Activated CD8-positive, alpha-beta memory T cell treated with anti-CD3 and anti-CD28 coated beads, Interleukin-2, amount 50 U/mL, for 1 hour (primary cell): ENCODE data around the gene RNF25.

ENCODE experiments used
- DNase-seq: peaks from one replicate; pipeline ENCODE4 v3.0.0-alpha.2; 2020; ENCODE audit errors: extremely low read depth

Gene RNF25

GRCh38 chr2:218680061-218680460 lies 8.3 kb upstream of the RNF25 start:
- DNase-seq = no peak

GRCh38 chr2:218679119-218679518 lies 7.3 kb upstream of the RNF25 start:
- DNase-seq = no peak

GRCh38 chr2:218671097-218671653 lies 627 bp downstream of the RNF25 start:
- DNase-seq = no peak

GRCh38 chr2:218664653-218665052 lies 7.1 kb downstream of the RNF25 start:
- no peak for DNase-seq

- no peak for DNase-seq
Observed at GRCh38 chr2:218663901-218664300, 7.9 kb downstream of the RNF25 start.

- DNase-seq = no peak
Observed at GRCh38 chr2:218662827-218663226, 9.0 kb downstream of the RNF25 start.

- no peak for DNase-seq
Observed at GRCh38 chr2:218662377-218662776, 9.4 kb downstream of the RNF25 start.

- no peak for DNase-seq
Observed at GRCh38 chr2:218659988-218660358, 11.8 kb downstream of the RNF25 start.

- peak; percentile 73 for DNase-seq
Observed at GRCh38 chr2:218659258-218659987, 12.4 kb downstream of the RNF25 start, which contains the start of the genes BCS1L and ZNF142. BCS1L (plus strand) TSS chr2:218659683; CDS start chr2:218660988, 1,305 bp downstream. ZNF142 (minus strand) TSS chr2:218659623; CDS start chr2:218656429, 3,194 bp downstream.

GRCh38 chr2:218658671-218659257 lies 13.0 kb downstream of the RNF25 start:
- DNase-seq = no peak

- DNase-seq = no peak
Observed at GRCh38 chr2:218655751-218656150, 16.1 kb downstream of the RNF25 start.

- no peak for DNase-seq
Observed at GRCh38 chr2:218648787-218649100, 23.1 kb downstream of the RNF25 start.

- DNase-seq = no peak
Observed at GRCh38 chr2:218648088-218648786, 23.6 kb downstream of the RNF25 start.

GRCh38 chr2:218645126-218645525 lies 26.7 kb downstream of the RNF25 start:
- no peak for DNase-seq

GRCh38 chr2:218644721-218645120 lies 27.1 kb downstream of the RNF25 start:
- no peak for DNase-seq

- DNase-seq = no peak
Observed at GRCh38 chr2:218643751-218644310, 28.0 kb downstream of the RNF25 start.

- DNase-seq = no peak
Observed at GRCh38 chr2:218642786-218643185, 29.0 kb downstream of the RNF25 start.

- no peak for DNase-seq
Observed at GRCh38 chr2:218642121-218642656, 29.6 kb downstream of the RNF25 start.

GRCh38 chr2:218638372-218638771 lies 33.4 kb downstream of the RNF25 start:
- no peak for DNase-seq

- no peak for DNase-seq
Observed at GRCh38 chr2:218635719-218636118, 36.1 kb downstream of the RNF25 start.

- DNase-seq = no peak
Observed at GRCh38 chr2:218631837-218632236, 40.0 kb downstream of the RNF25 start.

- no peak for DNase-seq
Observed at GRCh38 chr2:218627939-218628338, 43.9 kb downstream of the RNF25 start.
